A204.1 (cell line): ENCODE measurements around the gene CDH23.

ENCODE experiments used
- FAIRE-seq: peaks from 2 replicates; lab custom pipeline; 2012; peaks lifted over from hg19 to GRCh38; lab: Jason Lieb, UNC

Gene CDH23

DNA sequence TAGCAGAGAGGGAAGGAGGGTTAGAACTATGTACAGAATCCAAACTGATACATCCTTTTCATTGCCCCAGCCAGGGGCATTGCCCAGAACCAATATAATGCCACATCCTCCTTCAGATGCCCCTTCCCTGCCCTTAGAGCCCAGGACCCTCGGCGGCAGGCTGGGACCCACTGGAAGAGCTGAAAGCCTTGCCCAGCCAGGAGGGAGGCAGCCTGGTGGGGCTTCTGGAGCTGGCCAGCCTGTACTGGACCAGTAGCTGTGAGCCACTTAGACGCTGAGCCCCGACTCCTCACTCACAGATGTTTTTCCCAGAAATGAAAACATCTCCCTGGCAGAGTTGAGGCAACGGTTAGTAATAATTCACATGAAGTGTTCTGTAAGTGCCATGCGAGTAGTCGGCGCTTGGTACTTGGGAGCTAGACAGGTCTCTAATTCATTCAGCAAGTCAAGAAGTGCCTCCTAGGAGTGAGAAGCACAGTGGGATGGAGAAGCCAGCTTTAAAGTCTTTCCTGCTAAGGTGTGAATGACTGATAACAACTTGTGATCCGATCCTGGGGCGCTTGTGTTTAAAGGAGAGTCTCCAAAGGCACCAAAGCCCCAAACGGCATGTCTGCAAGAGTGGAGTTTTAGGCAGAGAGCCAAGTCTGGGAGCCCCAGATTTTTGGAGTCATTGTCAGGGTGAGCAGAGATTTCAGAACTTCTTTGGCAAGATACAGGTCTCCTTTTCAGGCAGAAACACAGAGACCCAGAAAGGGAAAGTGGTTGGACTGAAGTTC, 366.8 kb downstream of the CDH23 start:
- FAIRE-seq, result no peak

DNA sequence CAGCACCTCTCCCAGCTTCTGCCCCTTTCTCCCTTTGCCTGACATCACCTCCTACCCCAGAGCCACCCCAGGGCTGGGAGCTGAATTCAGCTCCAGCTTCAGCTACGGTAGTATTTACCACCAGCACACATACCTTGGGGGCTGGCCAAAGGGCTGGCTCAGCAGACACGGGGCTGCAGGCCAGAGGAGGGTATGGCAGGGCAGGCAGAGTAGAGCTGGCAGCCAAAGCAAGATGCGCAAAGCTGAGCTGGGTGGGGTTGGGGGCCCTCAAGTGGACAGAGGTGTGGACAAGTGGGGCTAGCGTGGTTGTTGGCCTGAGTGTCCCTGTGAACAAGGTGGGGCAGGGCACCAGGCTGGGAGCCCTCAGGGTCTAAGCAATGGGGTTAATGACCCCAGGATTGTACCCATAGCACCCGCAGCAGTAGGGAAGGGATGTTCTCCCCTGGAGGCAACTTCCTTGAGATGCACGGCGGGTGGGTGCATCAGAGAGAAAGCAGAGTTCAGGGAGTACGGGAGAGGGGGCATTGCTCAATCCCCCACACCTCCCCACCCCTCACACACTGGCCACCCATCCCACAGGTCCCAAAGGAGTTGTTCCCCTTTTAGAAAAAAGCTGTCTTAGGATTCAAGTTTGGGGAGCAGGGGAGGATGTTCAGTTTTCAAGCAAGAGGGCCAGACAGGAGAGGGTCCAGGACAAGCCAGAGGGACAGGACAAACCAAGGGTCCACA, 368.6 kb downstream of the CDH23 start:
- no peak for FAIRE-seq

DNA sequence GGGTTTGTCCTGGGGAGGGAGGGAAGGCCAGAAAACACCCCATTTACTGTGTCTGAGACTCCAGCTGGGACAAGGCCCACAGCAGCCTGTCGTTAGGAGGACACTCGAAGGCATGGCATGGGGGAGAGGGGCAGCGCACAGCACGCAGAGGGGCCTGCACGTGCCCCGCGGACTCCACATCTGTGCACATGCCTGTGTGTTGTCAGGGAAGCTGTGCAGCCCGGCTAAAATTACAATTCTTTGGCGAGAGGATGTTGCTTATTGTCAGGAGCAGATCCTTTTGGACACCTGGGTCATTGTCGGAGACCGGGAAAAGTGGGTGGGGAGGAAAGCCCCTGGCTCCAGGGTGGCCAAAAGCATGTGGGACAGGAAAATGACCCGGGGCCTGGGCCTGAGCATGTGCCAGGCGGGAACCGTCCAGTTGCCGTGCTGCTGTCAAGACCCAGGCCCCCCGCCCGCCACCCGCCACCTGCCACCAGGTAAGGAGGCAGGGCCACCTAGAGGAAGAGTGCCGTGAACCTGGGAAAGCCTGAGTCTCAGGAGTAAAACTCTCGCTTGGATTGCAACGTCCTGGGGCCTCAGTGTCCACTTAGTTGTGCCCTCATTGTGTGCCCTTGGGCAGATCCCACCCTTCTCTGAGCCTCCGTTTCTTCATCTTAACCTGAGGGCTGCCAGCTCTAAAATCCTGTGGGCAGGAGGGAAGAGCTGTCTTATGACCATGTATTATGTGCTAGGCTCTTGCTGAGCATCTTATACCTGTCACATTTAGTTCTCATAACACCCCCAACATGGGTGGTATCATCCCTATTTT, 369.4 kb downstream of the CDH23 start:
- FAIRE-seq, result no peak

DNA sequence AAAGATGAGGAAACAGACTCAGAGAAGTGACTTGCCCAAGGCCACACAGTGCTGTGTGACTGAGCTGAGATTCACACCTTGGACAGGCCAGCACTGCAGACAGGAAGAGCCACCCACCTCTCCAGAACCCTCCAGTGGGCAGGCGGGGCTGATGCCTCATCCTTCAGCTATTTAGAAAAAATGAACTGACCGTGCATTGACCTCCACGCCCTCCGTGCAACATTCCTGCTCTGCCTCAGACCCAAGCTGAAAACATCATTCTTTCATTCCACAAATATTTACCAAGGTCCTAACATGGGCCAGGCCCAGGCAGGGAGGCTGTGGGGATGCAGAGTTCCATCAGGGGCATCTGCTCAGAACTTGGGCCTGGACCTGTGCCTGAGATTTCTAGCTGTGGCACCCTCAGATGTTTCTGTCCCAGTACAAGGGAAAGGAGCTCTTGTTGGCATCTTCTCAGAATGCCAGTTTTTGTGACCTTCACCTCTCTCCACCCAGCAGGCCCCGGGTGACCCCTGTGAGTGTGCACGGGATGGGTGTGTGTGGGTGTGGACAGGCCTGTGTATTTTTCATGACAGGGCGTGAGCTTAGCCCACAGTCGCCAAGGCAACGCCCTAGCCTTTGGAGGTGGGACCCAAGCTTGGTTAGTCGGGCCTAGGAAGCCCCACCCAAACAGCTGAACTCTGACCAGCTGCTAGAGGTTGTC, 370.1 kb downstream of the CDH23 start:
- no peak for FAIRE-seq

DNA sequence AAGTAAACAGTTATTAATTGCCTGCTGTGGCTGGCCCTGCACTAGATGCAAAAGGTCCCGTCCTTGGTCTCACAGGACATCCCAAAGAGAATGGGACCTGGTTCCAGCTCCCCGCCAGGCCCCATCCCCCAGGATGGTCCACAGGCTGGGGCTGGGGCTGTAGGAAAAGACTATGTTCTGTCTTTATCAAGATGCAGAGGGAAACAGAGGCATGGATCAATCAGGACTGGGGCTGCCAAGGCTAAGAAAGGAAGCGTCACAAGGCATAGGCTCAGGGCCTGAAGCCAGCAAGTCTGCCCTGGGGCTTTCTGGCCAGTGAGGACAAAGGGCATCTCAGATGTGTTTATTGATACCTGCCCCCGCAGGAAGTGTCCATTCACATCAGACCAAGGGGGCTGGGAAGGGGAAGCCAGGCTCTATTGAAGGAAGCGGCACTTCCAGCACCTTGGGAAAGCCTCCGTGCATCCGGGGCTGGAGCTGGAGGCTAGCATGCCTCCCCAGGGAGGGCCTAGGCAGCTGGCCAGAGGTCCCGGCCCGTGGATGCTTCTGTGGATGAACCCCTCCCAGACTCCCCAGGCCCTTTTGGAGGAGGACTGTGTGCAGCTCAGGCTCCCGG, 370.8 kb downstream of the CDH23 start:
- FAIRE-seq, result no peak

DNA sequence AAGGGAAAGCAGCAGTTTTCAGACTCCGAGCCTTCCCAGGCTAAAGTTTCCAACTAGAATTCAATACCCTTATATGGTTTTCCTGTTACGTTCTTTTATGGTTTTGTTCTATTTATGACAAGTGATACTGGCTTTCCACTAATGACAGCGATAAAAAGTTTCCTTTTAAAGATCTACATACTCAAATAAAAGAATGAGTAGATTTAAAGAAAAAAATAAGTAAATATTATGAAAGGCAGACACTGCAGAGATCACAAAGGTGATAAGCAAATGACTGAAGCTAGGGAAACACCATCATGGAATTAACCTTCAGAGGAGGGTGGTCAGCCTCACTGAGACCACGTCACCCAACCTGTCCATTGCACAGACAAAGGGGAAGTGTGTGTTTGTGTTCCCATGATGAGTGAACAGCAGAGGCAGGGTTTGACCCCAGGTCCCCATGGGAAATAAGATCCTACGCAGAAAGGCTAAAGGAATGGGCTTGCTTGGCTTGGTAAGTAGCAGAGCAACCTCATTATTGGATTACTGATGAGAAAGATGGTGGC, 372.6 kb downstream of the CDH23 start:
- FAIRE-seq, result no peak

DNA sequence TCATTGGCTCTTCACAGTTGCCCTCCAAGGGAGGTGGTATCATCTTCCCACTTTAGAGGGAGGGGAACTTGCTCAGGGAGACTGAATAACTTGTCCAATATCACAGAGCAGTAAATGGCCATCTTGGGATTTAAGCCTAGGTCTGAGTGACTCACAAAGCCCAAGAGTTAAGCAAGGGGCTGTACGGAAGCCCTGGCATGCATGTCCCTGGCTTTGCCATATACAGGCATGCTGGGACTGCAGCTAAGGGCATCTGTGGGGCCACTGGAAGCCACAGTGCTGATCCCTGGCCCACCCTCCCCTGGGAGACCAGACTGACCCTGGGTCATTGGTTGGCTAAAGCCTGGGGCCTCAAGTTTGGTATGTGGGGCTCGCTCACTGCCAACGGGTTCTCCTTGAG, 373.5 kb downstream of the CDH23 start:
- FAIRE-seq, result no peak

DNA sequence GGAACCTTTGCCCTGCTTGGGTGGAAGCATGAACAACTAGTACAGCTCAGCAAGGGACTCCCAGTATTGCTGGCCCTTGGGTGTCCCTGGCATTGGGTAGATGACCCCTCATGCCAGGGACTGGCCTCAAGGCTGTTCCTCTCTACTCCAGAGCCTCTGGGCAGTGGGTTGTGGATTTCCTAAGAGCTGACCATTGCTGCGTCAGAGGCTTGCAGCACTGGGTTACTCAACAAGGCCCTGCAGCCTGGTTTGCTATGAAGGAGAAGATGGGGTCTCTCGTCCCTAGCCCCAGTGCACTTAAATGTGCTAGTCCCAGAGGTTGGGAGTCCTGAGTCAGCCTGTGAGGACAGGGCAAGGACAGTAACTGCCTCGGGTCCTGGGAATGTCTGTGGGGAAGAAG, 374.1 kb downstream of the CDH23 start:
- FAIRE-seq, result no peak

DNA sequence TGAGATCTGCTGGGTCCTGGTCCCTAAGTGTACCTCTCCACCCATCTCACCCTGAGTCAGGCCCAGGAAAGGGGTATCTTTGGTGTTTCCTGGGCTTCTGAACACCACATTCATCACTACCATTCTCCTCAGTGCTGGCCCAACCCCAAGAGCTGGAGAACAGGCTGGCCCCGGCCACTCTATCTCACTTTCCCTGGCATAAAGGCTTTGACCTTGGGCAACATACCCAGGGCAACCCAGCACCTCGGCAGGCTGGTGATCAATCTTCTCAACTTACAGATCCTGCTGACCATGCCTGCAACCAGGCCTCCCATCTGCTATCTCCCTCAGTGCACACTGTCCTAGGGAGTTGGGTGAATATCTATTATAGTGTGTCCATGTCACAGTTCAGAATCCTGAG, 374.5 kb downstream of the CDH23 start:
- FAIRE-seq, result no peak

DNA sequence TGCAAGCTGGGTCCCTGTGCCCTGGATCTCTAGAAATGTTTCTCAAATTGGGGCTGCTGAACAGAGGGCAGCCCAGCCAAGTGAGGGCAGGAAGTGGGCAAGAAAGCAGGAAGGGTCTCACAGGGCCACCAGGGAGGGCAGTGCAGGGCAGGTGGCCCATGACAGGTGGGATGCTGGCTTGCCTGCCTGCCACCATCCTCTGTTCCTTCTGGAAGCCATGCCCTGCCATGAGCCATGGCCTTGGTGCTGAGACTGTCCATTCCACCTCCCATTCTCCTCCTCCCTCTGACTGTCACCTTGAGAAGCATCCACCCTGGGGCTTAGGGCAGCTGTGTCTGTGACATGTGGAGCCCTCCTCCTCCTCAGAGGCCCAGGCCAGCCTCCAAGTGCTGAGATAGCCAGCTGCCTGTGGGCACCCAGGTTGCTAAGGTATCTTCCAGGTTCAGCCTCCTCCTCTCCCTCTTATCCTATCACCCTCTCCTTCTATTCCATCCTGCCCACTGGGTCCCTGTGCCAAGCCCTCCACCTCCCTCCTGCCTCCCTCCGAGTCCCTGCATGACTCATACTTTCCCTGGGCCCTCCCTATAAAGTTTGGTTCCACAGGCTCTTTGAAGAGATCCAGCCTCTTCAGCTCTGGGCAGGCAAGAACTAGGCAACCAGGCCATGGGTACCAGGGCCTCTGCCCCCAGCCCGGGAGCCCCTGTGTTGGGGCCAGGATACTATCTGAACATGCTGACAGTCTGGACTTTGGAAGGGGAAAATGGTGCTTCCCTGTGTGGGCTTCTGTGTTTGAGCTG, 375.3 kb downstream of the CDH23 start:
- FAIRE-seq, result no peak

DNA sequence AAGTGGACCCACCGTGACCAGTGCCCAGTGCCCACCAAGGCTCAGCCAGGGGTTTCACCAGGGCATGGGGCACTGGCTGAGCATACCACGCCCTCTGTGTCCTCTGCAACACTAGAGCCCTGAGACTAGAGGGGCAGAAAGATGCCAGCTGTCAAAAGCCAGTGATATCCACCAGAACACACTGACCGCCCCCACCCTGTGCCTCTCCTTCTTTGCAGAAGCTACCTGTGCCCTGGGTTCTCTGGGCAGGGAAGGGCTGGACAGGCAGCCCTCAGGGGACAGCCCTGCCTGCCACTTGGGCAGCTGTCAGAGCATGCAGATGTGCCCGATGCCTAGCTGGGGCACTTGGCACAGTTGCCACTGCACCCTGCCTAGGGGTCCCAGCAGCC, 376.1 kb downstream of the CDH23 start:
- no peak for FAIRE-seq

DNA sequence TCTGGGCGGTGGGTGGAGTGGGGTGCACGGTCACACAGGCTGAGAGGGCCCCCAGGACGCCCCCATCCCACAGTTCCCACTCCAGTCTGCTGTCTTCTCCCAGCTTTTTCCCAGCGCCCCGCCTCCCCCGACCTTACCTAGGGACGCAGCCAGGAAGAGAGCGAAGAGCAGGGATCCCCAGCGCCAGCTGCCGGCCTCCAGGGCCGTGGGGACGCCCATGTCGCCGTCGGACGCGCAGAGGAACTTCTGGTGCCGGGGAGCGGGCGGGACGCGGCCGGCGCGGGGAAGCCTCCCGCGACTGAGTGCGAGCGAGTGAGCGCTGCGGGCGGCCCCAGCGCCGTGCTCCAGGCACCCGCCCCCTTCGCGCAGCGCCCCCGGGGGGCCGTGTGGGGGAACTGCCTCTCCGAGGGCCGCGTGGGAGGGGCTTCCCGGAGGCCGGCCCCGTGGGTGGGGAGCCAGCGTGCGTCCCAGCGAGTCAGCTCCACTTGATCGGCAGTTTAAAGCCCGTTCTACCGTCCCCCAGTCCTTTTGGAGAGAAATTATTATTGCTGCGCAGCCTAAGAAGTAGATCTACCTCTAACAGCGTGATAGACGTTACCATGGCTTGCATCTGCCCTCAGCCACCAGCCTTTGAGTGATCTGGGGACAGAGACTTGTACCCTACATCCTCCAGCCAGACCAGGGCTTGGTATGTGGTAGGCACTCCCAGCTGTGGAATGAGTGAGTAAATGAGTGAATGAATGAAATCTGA, 376.7 kb downstream of the CDH23 start, which contains the start of gene VSIR:
VSIR (minus strand) TSS at position 300 of the 751 bp plus-strand sequence; CDS start at position 219, 81 bp downstream.
- FAIRE-seq, result no peak

DNA sequence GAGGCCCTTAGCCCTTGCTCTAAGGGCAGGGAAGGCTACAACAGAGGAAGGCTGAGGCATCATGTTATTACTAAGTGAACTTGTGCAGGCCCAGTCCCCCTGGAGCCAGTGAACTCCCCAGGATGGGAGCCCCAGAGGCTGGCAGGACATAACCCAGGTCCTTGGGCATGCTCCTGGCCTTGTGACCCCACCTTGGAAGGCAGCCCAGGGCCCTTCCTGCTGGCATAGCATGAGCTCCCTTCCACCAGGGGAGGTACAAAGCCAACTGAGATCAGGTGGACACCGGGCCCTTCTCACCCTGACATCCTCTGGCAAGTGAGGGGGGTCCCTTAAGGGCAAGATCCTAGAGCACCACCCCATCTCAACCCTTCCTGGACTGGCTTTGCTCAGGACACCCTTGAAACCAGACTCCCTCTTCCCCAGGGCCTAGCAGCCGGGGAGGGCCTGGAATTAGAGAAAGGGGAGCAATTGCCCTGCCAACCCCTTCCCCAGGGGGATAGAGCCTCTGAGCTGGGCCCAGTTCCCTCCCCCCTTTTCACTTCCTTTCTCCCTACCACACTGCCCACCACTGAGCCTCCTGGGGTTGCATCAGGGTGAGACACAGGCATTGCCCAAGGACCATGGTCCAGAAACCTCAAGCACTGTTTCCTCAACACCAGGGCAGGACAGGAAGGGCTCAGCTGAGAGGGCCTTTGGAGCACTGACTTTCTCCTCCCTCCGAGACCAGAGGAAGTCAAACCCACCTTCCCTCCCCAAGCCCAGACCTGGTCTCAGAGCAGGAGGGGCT, 378.4 kb downstream of the CDH23 start:
- no peak for FAIRE-seq

DNA sequence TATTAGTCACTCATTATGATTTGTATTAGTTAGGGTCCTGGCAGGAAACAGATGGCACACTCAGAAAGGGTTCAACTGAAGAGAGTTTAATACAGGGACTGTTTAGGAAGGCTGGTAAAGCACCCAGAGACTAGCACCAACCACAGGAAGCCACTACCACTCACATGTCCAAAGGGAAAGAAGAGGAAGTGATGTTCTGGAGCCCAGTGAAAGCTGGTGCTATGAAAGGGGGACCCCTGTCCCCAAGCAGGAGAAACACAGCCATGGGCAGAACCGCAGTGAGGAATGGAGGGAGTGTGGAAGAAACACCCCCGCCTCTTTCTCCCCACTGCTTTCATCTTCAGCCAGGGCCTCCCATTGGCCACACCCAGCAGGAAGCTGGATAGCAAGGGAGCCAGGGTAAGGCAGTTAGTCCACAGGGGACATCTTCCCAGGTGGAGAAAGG, 379.8 kb downstream of the CDH23 start:
- FAIRE-seq, result no peak

DNA sequence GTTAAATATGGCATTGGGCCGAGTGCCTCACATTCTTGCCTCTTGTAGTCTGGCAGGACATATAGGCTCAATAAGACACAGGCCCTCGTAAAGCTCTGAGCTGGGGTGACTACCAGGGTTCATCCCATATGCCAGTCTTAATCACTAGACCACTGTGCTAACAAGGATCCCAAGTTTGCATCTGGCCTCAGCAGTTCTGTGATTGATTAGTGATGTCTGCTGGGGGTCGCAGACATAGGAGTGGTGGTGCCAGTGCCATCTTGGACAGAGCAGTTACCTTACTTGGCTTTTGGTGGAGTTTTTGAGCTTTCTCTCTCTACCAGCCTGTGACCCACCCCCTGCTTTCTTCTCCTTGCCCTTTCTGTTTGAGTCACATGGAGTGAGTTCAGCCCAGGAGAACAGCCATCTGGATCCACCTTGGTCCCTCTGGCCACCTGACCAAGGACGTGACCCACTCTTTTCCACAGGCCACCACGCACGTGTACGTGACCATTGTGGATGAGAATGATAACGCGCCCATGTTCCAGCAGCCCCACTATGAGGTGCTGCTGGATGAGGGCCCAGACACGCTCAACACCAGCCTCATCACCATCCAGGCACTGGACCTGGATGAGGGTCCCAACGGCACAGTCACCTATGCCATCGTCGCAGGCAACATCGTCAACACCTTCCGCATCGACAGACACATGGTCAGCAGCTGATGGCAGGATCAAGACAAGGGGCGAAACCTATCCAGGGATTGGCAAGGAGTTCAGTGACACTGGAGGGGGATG, 380.7 kb downstream of the CDH23 start:
- no peak for FAIRE-seq

DNA sequence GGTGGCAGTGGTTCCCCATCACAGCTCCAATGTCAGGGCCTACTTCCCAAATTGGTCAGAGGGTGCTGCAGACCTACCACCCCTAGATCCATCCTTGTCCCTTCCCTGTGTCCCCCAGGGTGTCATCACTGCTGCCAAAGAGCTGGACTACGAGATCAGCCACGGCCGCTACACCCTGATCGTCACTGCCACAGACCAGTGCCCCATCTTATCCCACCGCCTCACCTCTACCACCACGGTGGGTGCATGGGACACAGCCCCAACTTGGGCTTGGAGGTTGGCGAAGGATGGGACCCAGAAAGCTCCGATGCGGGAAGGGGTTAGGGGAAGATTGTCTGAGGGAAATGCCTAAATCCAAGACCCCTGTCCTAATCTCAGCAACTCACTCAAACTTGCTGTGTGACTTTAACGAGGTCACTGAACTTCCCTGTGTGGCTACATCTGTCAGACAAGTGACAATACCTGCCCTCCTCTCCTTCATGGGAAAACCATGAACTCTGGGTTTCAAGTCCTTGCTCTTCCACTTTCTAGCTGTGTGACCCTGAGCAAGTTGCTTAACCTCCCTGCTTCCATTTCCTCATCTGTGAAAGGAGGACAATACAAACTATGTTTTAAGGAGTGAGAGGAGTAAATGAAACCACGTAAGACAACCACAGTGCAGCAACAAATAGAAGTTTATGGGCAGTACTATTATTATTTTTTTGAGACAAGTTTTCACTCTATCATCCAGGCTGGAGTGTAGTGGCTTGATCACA, 381.5 kb downstream of the CDH23 start:
- no peak for FAIRE-seq

DNA sequence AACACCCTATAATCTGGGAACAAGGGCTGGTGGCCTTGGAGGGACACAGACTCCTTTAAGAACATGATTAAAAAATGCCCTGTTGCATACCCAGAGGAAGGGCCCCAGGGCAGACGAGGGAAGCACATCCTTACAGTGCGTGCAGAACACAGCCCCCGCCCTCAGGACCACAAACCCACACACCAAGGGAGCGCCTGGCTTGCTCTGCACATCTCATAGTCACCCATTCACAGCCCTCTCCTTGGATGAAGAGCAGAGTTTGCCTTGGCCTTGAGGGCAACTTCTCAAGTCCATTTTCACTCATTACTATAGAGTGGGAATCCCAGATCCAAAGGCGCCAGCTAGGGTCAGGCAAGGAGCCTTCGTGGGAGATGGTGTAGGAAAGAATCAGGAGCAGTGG, 382.9 kb downstream of the CDH23 start:
- no peak for FAIRE-seq

DNA sequence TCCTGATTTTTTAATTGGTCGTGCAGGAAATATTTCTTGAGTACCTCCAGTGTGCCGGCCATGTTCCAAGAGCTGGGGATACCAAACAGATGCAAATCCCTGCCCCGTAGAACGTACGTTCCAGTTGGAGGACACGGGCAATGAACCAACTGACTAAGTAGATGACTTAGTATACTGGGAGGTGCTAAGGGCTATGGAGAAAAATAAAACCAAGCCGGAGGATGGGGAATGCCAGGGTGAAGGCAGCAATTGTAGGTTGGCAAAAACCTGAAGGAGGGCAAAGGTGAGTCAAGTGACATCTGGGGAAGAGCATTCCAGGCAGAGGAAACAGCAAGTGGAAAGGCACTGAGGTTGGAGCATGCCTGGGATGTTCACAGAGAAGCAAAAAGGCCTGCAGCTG, 383.4 kb downstream of the CDH23 start:
- no peak for FAIRE-seq
